Prostate gland (tissue), 2 donors: ENCODE measurements around the gene GRIN2A.

Experiments
- CTCF ChIP-seq, 4 experiments: fragments of 200-600 bp in 2 of 4; fragments of 450-650 bp in 2 of 4; sonication (generic) in 2 of 4; IDR thresholded peaks; 1 replicate in 3 of 4; 2 replicates in 1 of 4; pipeline ENCODE4 v1.5.1; 2016 to 2019; ENCODE audit warnings: antibody characterized with exemption in 4 of 4, mild to moderate bottlenecking in 2 of 4, moderate library complexity in 2 of 4
- POLR2A ChIP-seq: fragments of 450-650 bp; IDR thresholded peaks from one replicate; pipeline ENCODE4 v1.6.1; 2016; ENCODE audit warnings: antibody characterized with exemption, mild to moderate bottlenecking

- TF ChIP-seq POLR2A = no peak
- TF ChIP-seq CTCF (IDR thresholded peaks at IDR 0.05) = no peak
Measured at GRCh38 chr16:9821970-9822369, 360.3 kb downstream of the GRIN2A start.
